Stimulated activated CD8-positive, alpha-beta memory T cell treated with anti-CD3 and anti-CD28 coated beads, Interleukin-7, amount 100 ng/mL, for 4 hours (primary cell): ENCODE data around the gene SSH2.

Experiments
- DNase-seq, 2 donors: peaks; one replicate each; pipeline ENCODE4 v3.0.0-alpha.2; 2020; ENCODE audit warnings: low read depth in 2 of 2

The SSH2 gene

GRCh38 chr17:29611351-29612093 is 318.5 kb downstream of the SSH2 start:
- no peak for DNase-seq

DNA sequence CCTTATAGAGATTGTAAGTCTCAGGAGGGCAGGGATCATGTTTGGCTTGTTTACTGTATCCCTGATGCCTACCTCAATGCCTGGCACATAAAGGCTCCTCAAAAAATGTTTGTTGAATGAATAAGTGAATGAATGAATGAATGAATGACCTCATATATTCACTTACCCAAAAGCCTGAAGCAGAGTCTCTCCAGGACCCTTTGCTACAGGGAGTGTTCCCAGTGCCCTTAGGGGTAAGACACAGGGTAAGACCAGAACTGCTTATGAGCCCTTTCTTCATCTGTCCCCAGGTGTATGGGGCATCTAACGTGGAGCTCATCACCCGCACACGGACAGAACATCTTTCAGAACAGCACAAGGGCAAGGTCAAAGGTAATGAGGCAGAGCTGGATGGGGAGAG is 319.6 kb downstream of the SSH2 start:
- DNase-seq: no peak

- no peak for DNase-seq
Measured at GRCh38 chr17:29608986-29609385, 321.0 kb downstream of the SSH2 start.

GRCh38 chr17:29607557-29608195 is 322.4 kb downstream of the SSH2 start:
- no peak for DNase-seq

DNA sequence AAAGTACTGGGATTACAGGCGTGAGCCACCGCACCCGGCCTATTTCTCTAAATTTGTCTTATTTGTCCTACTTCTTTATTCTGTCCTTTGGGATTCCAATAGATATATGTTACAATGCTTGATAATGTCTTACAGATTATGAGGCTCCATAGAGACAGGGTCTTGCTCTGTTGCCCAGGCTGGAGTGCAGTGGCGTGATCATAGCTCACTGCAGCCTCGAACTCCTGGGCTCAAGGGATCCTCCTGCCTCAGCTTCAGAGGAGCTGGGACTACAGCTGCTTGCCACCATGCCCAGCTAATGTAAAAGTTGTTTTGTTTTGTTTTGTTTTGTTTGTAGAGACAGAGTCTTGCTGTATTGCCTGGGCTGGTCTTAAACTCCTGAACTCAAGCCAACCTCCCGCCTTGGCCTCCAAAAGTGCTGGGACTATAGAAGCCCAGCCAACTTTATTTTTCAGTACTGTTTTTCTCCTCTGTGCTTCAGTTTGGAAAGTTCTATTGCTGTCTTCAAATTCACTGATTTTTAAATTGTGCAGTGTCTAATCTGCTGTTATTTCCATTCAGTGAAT is 326.8 kb downstream of the SSH2 start:
- no peak for DNase-seq

GRCh38 chr17:29597361-29598172 is 332.5 kb downstream of the SSH2 start:
- no peak for DNase-seq

DNA sequence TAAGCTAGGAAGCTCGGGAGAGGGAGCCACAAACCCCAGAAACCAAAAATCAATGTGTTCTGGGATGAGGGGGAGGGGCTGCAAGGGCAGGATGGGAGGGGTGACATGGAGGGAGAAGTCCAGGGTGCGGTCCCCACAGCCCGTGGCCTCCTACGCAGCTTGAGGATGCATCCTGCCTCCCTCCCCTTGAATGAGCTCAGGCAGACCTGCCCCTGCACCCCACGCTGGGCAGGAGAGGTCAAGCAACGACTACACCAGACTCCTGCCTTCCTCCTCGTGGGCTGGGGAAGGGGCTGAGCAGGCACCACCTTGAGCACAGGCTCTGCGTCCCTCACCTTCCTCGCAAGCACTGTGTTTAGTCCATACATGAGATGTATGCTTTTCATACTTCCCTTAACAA is 333.2 kb downstream of the SSH2 start:
- DNase-seq: no peak

GRCh38 chr17:29595943-29596774 is 333.9 kb downstream of the SSH2 start:
- no peak for DNase-seq

DNA sequence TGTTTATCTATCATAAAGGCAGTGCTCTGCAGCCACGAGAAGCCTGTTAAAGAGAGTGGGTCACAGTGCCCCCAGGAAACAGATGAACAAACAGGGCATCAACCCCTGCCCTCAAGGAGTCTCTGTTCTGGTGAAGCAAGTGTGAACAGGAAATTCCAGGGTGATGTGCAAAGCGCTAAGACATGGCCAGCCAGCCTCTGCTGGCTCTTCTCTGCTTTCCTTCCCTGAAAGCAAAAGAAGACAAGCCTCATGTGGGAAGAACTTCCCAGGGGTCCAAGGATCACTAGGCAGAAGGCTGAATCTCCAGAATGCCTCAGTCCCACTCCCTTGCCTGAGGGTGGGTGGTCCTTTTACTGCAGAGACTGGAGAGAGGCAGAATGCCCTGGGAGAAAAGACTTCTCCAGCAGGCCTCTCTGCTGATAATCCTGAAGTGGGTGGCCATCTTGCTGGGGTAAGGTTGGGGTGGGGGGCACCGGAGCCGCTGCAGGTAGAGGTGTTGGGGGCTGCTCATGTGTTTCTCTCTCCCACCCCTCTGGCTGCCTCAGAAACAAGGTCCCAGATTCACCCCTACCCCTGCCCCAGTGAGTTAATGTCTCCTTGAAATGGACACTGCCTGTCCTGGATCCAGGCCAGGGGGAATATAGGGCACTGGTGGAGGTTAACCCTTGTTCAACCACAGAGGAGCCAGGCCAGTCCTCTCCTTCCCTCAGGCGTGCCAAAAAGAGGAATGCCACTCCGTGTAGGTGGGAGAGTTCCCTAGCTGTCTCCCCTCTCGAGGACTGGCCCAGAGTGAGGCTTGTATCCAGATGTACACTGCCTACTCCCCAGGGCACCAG is 334.7 kb downstream of the SSH2 start:
- no peak for DNase-seq

DNA sequence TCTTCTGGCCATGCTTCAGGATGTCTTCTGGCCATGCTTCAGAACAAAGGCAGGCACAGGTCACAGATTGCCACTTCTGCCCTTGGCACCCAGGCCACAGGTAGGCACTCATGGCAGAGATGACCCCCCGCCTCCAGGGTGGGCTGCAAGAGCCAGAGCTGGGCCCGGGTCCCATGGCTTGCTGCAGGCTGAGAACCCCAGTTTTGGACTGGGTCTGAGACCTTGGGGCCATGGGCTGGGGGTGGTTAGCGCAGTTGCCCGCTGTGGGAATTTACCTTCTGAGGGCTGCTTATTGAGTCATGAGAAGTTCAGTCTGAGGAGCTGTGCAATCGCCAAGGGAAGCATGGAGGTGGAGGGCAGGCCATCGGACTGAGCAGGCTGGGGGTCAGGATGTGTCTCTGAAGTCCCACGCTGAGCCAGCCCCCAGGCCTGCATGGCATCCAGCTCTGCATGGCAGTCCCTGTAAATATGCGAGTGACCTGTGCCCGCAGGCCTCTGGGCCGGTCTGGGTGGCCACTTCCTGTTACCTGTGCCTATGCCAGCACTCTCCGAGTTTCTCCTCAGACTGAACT is 335.4 kb downstream of the SSH2 start:
- DNase-seq: no peak

DNA sequence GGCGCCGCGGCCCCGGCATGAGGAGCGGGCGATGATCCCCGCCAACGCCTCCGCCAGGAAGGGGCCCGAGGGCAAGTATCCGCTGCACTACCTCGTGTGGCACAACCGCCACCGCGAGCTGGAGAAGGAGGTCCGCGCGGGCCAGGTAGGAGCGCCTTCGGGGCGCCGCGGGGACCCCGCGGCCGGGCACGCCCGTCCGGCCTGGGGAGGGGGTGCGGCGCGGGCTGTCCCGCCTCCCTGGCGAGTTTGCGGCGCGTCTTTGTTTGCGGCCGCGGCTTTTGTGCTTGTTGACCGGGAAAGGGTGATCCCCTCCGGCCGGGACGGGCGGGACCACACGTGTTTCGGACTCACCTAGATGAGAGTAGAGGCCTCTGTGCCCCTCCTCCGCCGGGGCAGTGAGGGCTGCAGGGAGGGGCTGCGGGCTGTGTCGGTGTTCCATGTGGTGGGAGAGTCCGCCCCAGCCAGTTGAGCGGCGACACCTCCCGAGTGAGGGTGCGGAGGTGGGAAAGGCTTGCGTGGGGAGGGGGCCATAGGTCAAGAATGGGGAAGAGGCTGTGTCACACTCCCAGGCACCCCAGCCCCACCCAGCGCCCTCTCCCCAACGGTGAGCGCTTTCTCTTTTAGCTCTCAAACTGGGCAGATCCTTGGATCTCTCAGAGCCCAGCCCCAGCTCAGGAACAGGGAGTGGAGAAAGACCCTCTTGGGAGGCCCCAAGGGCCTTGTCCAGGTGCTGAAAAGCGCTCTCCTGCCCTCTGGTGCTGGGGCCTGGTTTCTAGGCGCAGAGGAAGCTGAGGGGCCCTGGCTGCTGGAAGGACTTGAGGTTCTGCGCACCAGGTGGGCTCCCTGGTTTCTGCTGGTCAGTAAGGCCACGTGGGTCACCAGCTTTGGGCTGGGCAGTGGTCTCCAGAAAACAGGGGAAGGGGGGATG is 336.2 kb downstream of the SSH2 start:
- DNase-seq: peak in 1 of 2 donors; percentile 31

DNA sequence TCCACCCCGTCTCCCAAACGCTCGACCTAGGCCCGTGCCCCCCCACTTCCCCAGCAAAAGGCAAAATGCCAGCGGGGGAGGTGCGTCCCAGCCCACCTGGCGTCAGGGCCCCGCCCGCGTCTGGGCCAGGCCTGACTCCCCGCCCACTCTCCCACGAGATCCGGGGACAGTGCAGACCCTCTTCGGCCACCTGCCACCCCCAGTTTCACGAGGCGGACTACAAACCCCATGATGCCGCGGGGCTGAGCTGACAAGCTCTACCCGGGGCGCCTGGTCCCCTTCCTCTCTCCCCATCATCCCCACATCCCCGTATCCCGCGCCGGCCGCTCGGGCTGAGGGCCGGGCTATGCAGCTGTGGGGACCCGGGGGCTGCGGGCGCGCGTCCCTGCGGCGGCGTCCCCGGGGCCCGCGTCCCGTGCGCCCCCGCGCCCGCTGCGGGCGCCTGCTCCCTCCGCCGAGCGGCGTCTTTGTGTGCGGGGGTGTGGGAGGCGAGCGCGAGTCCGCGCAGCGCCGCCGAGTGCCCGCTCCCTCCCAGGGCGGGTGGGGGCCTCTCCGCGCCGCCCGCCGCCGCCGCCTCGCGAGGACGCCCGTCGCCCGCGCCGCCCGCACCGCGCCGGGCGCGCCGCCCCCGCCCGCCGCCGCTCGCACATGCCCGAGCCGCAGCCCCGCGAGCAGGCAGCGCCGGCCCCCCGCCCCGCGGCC is 337.0 kb downstream of the SSH2 start, which contains the start of gene ANKRD13B:
Gene ANKRD13B, plus strand, starts transcription at position 283 of the 702 bp plus-strand sequence. CDS start 490 bp downstream, outside the sequence.
- DNase-seq: peak in 1 of 2 donors; percentile 41

- DNase-seq: peak; percentile 46 to 68
Measured at GRCh38 chr17:29591737-29592608, 338.1 kb downstream of the SSH2 start.

DNA sequence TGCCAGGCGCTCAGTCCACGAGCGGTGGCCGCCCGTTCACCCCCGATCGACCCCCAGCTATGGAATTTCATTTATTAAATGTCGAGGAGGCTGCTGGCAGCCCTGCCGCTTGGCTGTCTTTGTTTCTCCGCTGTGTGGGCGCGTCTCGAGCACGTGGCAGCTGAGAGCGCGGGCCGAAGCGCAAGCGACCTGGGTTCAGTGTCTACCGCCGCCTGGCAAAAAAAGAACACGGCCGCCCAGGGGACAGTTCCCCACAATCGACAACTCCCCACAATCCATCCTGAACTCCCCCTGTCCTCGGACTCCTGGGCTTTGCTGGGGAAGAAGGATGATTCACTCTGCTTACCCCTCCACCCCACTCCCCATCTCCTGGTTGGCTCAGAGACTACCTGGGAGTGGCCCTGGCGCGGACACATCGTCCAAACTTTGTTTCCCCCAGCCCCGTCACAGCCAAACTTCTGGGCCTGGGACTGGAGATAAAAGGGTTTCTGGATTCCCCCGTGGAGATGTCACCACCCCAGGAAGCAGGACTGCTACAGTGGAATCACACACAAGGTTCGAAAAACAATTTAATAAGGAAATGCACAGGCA is 338.8 kb downstream of the SSH2 start:
- peak in 1 of 2 donors; percentile 40 for DNase-seq

DNA sequence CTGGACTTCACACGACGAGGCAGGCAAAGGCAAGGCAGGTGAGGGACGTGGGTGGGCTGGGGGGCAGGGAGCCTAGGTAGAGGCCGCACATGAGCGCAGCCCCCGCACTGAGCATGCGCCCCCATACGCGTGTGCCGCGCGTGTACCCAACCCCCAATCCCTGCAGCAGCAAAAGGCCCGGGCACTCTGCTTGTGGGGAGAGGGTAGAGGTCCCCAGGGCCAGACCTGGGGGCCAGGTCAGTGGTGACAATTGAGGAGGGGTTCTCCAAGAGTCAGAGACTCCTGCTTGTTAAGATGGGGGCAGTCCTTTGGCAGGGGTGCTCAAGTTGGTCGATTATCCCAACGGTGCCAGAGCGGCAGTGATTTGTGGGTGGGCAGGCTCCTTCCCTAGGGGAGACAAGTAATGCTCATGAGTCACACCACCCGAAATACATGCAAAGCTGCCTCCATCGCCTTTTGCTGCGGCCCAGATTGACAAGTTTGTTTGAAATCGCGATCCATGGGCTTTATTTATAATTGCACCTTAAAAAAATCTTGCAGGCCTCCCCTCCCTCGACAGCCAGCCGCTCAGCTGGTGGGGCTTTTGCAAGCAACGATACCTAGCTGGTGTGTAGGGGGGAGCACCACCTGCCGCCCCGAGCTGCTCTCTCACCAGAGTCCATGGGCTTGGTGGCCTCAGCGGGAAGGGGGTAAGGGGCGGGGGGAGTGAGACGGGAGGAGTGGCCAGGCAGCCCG is 339.4 kb downstream of the SSH2 start:
- peak in 1 of 2 donors; percentile 18 for DNase-seq
